Fibroblast of lung (primary cell): ENCODE data around the gene GART. TPM values are rescaled to one million over a fixed set of nuclear protein-coding genes. Genes with fewer than 3 reads are reported as not detected.

Experiments
- DNase-seq, 2 donors: peaks; one replicate each; pipeline versions ENCODE4 v3.0.0 to v3.0.0-alpha.2; 2010; ENCODE audit warnings: low read depth in 2 of 2
- H2AFZ ChIP-seq: 2 replicates; pipeline ENCODE4 v1.5.1; 2012; ENCODE audit warnings: low read length, control low read depth, inconsistent platforms
- H3K27ac ChIP-seq: 2 replicates; pipeline ENCODE4 v1.5.1; 2011; ENCODE audit warnings: low read length, control low read depth; ENCODE audit not compliant: insufficient read depth
- H3K27me3 ChIP-seq: 2 replicates; pipeline ENCODE4 v1.5.1; 2011; ENCODE audit warnings: mild to moderate bottlenecking, low read length; ENCODE audit not compliant: control insufficient read depth, insufficient read depth
- H3K36me3 ChIP-seq: 2 replicates; pipeline ENCODE4 v1.5.1; 2011; ENCODE audit warnings: low read length; ENCODE audit not compliant: control insufficient read depth, insufficient read depth
- H3K4me1 ChIP-seq: 2 replicates; pipeline ENCODE4 v1.5.1; 2011; ENCODE audit warnings: low read length; ENCODE audit not compliant: control insufficient read depth, insufficient read depth; ENCODE audit errors: extremely low read depth
- H3K4me2 ChIP-seq: 2 replicates; pipeline ENCODE4 v1.5.1; 2011; ENCODE audit warnings: low read length, control low read depth; ENCODE audit not compliant: insufficient read depth; ENCODE audit errors: extremely low read depth
- H3K4me3 ChIP-seq, 4 experiments: fragments of 200-600 bp in 1 of 4; sonication (generic) in 1 of 4; replicated peaks in 1 of 4; 2 replicates each; pipeline ENCODE4 v1.5.1; 2011 to 2016; ENCODE audit warnings: low read length in 4 of 4, low read depth in 3 of 4, mild to moderate bottlenecking in 3 of 4, control low read depth in 2 of 4, inconsistent platforms in 1 of 4, mixed read lengths in 1 of 4; ENCODE audit not compliant: insufficient read depth in 1 of 4; ENCODE audit errors: control extremely low read depth in 1 of 4
- H3K79me2 ChIP-seq: 2 replicates; pipeline ENCODE4 v1.5.1; 2012; ENCODE audit warnings: mild to moderate bottlenecking, low read length, inconsistent platforms; ENCODE audit not compliant: control insufficient read depth, insufficient read depth
- H3K9ac ChIP-seq: 2 replicates; pipeline ENCODE4 v1.5.1; 2011; ENCODE audit warnings: mild to moderate bottlenecking, low read length, control low read depth; ENCODE audit not compliant: insufficient read depth
- H3K9me3 ChIP-seq: 2 replicates; pipeline ENCODE4 v1.5.1; 2012; ENCODE audit warnings: low read depth, low read length; ENCODE audit not compliant: control insufficient read depth, insufficient read depth
- H4K20me1 ChIP-seq: 2 replicates; pipeline ENCODE4 v1.5.1; 2011; ENCODE audit warnings: low read length; ENCODE audit not compliant: control insufficient read depth, insufficient read depth; ENCODE audit errors: extremely low read depth
- CTCF ChIP-seq, 2 donors: IDR thresholded peaks in 1 of 2; conservative IDR thresholded peaks in 1 of 2; 1 replicate in 1 of 2; 2 replicates in 1 of 2; pipeline ENCODE4 v1.5.1; 2011 to 2012; ENCODE audit warnings: low read length in 2 of 2, control low read depth in 1 of 2, inconsistent platforms in 1 of 2, low read depth in 1 of 2, mild to moderate bottlenecking in 1 of 2
- EZH2 ChIP-seq: IDR thresholded peaks from 2 replicates; pipeline ENCODE4 v1.5.1; 2012; ENCODE audit warnings: low read length, control low read depth, mild to moderate bottlenecking; ENCODE audit errors: missing control alignments
- polyA plus RNA-seq, 2 donors: library from polyadenylated mRNA; depleted of rRNA in 1 of 2; stranded (reverse) in 1 of 2; unstranded in 1 of 2; fragments of >200 nt; gene quantifications; 2 replicates each; pipeline ENCODE4 v1.2.1, GENCODE V29; 2011 to 2012; ENCODE audit warnings: missing spikeins in 1 of 2
- total RNA-seq: library from RNA; depleted of rRNA; stranded (reverse); fragments of >200 nt; gene quantifications from 2 replicates; pipeline ENCODE4 v1.2.1, GENCODE V29; 2014

Gene GART
- total and polyA plus RNA-seq, 2 donors (not counting 1 experiment from before 2014, with no cell fraction given) = 15.6 to 64.4 TPM

- no peaks in the 10 kb centered on the region for H4K20me1 ChIP-seq
- H3K9ac ChIP-seq = peak overlapping the region; percentile 77
- no peaks in the 10 kb centered on the region for H3K27me3 ChIP-seq
- H3K27ac ChIP-seq = peak overlapping the region; percentile 87
- H3K4me1 ChIP-seq = peaks cover 4% of the 10 kb centered on the region
- H3K4me2 ChIP-seq = peak overlapping the region; percentile 83
- no peak for DNase-seq
- H3K79me2 ChIP-seq = peaks cover 13% of the 10 kb centered on the region
- H2AFZ ChIP-seq = peak overlapping the region; percentile 89
- no peak for TF ChIP-seq EZH2
- TF ChIP-seq CTCF (conservative IDR thresholded peaks at IDR 0.05 in 1 of 2, IDR thresholded peaks at IDR 0.05 in 1 of 2; ENCODE audit: low read depth in 1 of 2, low read length in 2 of 2) = no peak
- peak overlapping the region; percentile 74 to 87 (median 85) for H3K4me3 ChIP-seq
- H3K36me3 ChIP-seq = no peaks in the 10 kb centered on the region
- H3K9me3 ChIP-seq = no peaks in the 10 kb centered on the region
These were observed 61.3 kb downstream of the GART start for GRCh38 chr21:33480481-33481103.

GRCh38 chr21:33479679-33480480 is 62.0 kb downstream of the GART start, which contains the start of gene TMEM50B:
Gene TMEM50B, minus strand, starts transcription at chr21:33479974. Its CDS starts 11,089 bp downstream, at chr21:33468885.
- no peaks in the 10 kb centered on the region for H3K27me3 ChIP-seq
- H3K9me3 ChIP-seq = no peaks in the 10 kb centered on the region
- peaks cover 4% of the 10 kb centered on the region for H3K4me1 ChIP-seq
- H3K79me2 ChIP-seq = peaks cover 13% of the 10 kb centered on the region
- no peaks in the 10 kb centered on the region for H3K36me3 ChIP-seq
- peak within 1 kb of the TSS; percentile 93 for H3K27ac ChIP-seq
- TF ChIP-seq EZH2 = no peak
- TF ChIP-seq CTCF (conservative IDR thresholded peaks at IDR 0.05 in 1 of 2, IDR thresholded peaks at IDR 0.05 in 1 of 2; ENCODE audit: low read depth in 1 of 2, low read length in 2 of 2) = peak; percentile 22 to 55
- H3K9ac ChIP-seq = peak within 1 kb of the TSS; percentile 93
- H3K4me2 ChIP-seq = peak within 1 kb of the TSS; percentile 91
- H4K20me1 ChIP-seq = no peaks in the 10 kb centered on the region
- DNase-seq = peak; percentile 92 to 96
- peak within 1 kb of the TSS; percentile 74 to 98 (median 86) for H3K4me3 ChIP-seq
- H2AFZ ChIP-seq = peak within 1 kb of the TSS; percentile 89

GRCh38 chr21:33478935-33479678 is 62.8 kb downstream of the GART start:
- Histone ChIP-seq H3K4me3 (peak overlapping the region; percentile 66 to 98 (median 73)), H4K20me1 (no peaks in the 10 kb centered on the region), H3K9me3 (no peaks in the 10 kb centered on the region), H3K4me1 (peaks cover 4% of the 10 kb centered on the region), H3K27ac (peak overlapping the region; percentile 93), H3K79me2 (peaks cover 13% of the 10 kb centered on the region), H3K4me2 (peak overlapping the region; percentile 91), H2AFZ (peak overlapping the region; percentile 32), H3K9ac (peak overlapping the region; percentile 93), H3K27me3 (no peaks in the 10 kb centered on the region), H3K36me3 (no peaks in the 10 kb centered on the region)
- TF ChIP-seq CTCF (conservative IDR thresholded peaks at IDR 0.05 in 1 of 2, IDR thresholded peaks at IDR 0.05 in 1 of 2; ENCODE audit: low read depth in 1 of 2, low read length in 2 of 2) (peak in 1 of 2 donors; percentile 9), EZH2 (no peak)
- peak; percentile 27 for DNase-seq
